Measurements from ENCODE around the gene ATP13A3.

Gene ATP13A3

GRCh38 chr3:194390835-194391234, 96.0 kb downstream of the ATP13A3 start:
- DNase-seq: no peak

GRCh38 chr3:194389269-194389668, 97.5 kb downstream of the ATP13A3 start:
- no peak for DNase-seq

DNA sequence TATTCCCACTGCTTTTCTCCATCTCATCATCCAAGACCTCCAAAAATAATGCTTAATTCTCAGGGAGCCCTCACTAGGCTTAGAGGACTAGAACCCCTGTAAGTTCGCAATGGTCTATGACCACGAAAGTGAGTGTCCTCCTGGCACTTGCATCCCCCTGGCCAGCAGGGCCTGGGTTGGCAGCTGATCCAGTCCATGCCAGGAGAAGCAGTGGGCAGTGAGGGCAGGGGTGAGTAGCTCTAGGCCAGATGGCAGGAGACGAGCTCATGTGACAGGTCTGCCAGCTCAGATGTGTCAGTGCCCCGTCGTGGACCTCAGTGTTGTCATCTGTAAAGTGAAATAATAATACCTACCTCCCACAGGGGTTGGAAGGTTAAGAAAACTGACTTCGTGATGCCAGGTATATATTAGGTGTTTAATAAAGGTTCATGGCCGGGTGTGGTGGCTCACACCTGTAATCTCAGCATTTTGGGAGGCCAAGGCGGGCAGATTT, 98.8 kb downstream of the ATP13A3 start:
- DNase-seq: no peak

DNA sequence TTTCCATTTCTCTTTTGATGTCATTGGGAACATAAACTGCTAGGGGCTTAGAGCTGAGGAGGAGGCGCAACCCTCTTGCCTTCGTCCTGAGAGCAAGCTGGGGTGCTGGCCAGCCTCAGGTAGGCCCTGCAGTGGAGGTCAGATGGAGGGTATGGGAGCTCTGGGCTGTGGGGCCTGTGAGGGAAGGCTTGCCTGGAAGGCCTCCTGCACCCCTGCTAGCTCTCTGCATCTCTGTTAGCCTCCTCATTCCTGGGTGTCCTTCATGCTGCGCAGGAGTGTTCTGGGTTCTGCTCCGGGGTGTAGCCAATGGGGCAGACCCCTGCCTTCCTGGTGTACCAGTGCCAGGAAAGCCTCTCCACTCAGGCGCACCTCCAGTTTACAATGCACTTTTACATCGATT, 99.5 kb downstream of the ATP13A3 start:
- no peak for DNase-seq

DNA sequence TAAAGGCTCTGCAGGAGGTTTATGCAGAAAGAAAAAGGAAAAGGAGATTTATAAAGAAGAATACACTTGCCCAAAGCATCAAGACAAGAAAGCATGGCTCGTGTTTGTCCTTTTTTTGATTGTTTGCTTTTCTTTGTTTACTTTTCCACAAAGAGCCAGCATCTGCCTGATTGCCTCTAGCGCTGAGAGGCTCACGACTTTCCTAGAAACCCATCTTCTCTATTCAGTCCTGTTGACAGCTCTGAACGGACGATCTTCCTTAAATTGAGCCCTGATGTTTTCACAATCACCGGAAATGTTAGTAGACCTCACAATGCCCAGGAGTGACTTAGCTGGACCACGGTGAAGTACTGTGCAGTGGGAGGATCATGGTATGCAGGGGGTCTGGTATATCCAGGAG, 100.2 kb downstream of the ATP13A3 start:
- DNase-seq: no peak

GRCh38 chr3:194386066-194386465, 100.7 kb downstream of the ATP13A3 start:
- no peak for DNase-seq

GRCh38 chr3:194384569-194385001, 102.2 kb downstream of the ATP13A3 start:
- DNase-seq: no peak

DNA sequence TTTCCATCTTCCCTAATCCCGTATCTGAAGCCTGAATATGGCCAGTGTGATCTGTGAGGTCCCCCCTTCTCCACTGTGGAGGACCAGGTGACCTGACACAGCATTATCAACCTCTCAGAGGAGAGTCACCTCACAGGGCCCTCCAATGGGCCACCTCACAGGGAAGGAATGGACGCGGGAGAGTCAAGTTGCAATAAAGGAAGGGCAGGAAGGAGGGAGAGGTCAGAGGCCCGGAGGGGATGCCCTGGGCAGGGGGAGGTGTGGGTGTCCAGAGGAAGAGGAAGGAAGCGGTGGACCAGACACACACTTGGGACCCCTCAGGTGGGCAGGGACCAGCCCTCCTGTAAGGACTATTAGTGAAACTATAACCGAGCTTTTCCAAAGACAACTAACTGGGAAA, 102.6 kb downstream of the ATP13A3 start:
- DNase-seq: no peak

- no peak for DNase-seq
These were observed 103.4 kb downstream of the ATP13A3 start for GRCh38 chr3:194383276-194383940.

DNA sequence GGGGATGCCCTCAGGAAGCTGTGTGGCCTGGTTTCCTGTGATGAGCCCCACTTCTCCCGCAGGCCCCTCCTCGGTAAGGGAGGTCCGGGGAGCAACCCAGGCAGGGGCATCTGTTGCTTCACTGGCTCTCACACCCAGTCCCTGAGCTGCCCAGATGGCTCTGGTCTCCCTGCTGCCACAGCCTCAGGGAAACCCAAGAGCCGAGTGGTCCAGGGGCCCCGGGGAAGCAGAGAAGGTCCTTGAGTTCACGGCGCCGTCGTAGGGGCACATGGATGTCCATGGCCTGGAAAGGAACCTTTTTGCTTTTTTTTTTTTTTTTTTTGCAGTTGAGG, 103.9 kb downstream of the ATP13A3 start:
- no peak for DNase-seq

- DNase-seq: no peak
These were observed 104.5 kb downstream of the ATP13A3 start for GRCh38 chr3:194382196-194382891.

DNA sequence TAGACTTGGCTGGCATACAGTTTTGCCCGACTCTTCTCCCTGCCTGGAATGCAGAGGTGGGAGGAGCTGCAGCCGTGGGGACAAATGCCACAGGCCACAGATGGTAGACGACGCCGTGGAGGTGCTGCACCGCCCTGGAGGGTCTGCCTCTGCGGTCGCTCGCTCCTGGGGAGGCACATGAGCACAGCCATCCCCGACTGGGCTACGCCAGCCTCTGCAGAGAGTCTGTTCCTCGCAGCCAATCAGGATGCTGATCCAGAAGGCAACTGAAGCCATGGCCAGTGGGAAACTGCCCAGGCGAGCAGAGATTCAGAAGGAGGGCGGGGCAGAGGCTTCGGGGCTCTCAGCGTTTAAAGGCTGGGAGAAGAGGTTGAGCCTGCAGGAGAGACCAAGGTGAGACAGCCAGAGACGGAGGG, 105.3 kb downstream of the ATP13A3 start:
- DNase-seq: no peak

- no peak for DNase-seq
These were observed 106.5 kb downstream of the ATP13A3 start for GRCh38 chr3:194380326-194380725.

- DNase-seq: no peak
These were observed 107.2 kb downstream of the ATP13A3 start for GRCh38 chr3:194379651-194380050.

GRCh38 chr3:194379231-194379630, 107.6 kb downstream of the ATP13A3 start:
- no peak for DNase-seq

DNA sequence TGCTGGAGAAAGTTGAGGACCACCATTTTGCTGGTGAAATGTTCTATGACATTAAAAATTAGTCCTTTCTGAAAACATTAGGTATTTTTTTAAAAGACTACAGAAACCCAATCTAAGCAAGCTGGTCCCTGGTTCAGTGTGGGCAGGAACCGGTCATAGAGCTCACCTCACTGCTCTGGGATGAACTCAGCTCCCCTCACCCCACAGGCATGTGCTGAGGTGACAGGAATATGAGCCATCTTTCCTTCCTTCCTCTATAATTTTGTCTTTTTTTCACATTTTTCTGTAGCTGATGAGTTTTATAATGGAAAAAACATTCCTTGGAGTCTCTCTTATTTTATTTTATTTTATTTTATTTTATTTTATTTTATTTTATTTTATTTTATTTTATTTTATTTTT, 109.1 kb downstream of the ATP13A3 start:
- no peak for DNase-seq

DNA sequence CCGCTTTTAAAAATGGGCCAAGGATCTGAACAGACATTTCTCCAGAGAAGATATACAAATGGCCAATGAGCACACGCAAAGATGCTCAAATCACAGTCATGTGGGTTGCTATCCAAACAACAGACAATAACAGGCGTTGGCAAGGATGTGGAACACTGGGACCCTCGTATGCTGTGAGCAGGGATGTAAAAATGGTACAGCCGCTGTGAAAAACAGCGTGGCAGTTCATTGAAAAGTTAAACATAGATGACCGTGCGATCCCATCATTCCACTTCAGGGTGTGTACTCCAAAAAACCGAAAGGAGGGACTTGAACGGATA, 110.6 kb downstream of the ATP13A3 start:
- no peak for DNase-seq

- DNase-seq: no peak
These were observed 111.1 kb downstream of the ATP13A3 start for GRCh38 chr3:194375473-194376240.

- DNase-seq: no peak
These were observed 111.9 kb downstream of the ATP13A3 start for GRCh38 chr3:194374935-194375334.

DNA sequence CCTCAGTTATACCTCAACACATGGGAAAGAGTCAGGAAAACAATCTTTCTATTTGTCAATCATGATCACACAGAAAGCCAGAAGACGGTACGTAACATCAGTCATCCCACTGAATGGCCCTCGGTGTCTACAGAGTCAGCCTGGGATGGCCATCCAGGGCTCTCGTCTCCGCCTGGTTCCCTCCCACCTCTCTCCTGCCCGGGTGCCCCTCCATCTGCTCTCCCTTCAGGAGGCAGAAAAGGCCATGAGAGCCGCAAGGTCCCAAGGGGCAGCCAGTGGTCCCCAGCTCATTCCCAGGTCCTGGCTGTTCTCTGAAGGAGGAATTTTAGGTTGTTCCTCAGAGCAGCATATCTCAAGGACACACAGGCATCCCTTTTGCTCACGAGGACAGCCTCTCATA, 112.9 kb downstream of the ATP13A3 start:
- no peak for DNase-seq

GRCh38 chr3:194373028-194373427, 113.8 kb downstream of the ATP13A3 start:
- no peak for DNase-seq

DNA sequence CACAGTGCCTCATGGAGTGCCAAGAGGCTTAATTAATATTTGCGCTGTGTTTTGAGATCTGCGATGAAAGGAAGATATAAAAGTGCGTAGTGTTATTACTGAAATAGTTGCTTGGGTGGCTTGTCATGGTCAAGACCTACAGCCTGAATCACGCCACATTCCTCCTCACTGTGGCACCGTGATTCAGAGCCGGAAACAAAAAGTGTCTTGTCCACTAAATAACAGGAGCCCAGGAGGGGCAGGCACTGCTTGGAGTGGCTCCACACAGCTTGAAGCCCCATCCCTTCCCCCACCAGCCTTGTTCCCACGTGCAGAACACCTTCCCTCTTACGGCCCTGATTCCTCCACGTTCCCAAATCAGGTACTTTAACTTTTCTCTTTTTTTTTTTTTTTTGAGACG, 116.0 kb downstream of the ATP13A3 start:
- no peak for DNase-seq

GRCh38 chr3:194369522-194370279, 117.1 kb downstream of the ATP13A3 start, which contains the start of gene LRRC15:
Gene LRRC15, minus strand, starts transcription at chr3:194369743. Its CDS starts 8,700 bp downstream, at chr3:194361043.
- DNase-seq: no peak

All from activated T-cell treated with anti-CD3 and anti-CD28 coated beads for 4 hours (primary cell).